Hematopoietic multipotent progenitor cell (in vitro differentiated cells): ENCODE measurements around the gene GRAMD1B. TPM values are rescaled to one million over a fixed set of nuclear protein-coding genes. Genes with fewer than 3 reads are reported as not detected.
A peak's percentile ranks its signal among the peaks of the same experiment; 100 is the strongest.
"Not testable (repeated sequence)": the region's sequence is repeated elsewhere in the genome, so short reads cannot be mapped to it uniquely, and the experiment has no call there.

ENCODE experiments used
- DNase-seq, 3 donors: peaks; one replicate each; pipeline ENCODE4 v3.0.0-alpha.2; 2011 to 2015; ENCODE audit warnings: low read depth in 2 of 3, low spot score in 2 of 3
- total RNA-seq: library from RNA; depleted of rRNA; stranded (reverse); fragments of >200 nt; gene quantifications from one replicate; pipeline ENCODE4 v1.2.3, GENCODE V29; 2012

The GRAMD1B gene
- total RNA-seq, 1 donor = 18.9 TPM

DNA sequence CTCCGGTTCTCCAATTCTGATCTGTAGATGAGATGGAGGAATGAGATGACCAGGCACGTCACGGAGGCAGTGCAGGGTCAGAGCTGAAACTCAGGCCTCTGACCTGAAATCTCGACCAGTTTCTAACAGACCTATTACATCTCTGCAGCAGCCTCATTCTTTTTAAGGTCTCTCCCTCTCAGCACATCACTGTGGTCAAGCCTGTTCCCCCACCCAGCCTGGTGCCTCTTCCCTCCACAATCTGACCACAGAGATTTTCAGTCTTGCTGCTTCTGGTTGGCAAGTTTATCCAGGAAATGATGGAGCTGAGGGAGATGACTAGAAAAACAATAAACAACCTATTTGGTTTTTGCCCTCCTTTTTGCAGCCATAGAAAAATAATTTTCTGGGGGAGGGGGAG is 9.5 kb downstream of the GRAMD1B start:
- DNase-seq = no peak

DNA sequence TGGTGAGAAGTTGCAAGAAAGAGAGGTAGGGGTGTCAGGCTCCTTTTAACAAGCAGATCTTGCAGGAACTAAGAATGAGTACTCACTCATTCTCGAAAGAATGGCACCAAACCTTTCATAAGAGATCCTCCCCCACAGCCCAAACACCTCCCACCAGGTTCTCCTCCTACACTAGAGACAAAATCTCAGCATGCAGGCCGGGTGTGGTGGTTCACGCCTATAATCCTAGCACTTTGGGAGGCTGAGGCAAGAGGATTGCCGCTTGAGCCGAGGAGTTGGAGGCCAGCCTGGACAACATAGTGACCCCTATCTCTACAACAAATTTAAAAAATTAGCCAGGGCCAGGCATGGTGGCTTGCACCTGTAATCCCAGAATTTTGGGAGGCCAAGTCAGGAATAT is 11.1 kb downstream of the GRAMD1B start:
- no peak for DNase-seq

DNA sequence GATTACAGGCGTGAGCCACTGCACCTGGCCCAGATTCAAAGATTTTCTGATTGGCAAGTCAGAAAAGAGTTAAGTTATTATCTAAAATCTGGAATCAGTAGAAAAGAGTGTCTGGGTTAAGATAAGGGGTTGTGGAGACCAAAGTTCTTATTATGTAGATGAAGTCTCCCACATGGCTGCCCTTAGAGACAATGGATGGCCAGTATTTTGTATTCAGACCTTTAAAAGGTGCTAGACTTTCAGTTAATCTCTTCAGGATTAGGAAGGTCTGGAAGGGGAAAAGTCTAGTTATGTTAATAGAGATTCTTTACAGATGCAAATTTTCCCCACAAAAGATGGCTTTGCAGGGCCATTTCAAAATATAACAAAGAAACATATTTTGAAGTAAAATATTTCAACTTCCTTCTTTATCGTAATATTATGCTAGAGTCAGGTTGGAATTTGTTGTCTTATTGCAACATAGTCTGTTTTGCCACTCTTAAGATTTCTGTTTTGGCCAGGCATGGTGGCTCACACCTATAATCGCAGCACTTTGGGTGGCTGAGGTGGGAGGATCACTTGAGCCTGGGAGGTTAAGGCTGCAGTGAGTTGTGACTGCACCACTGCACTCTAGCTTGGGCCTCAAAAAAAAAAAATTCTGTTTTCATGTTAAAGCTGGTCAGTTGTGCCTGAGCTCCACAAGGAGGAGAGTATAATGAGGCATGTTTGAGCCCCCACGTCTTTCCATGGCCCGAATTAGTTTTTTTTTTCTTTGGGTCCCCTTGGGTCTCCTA is 14.0 kb downstream of the GRAMD1B start:
- no peak for DNase-seq

DNA sequence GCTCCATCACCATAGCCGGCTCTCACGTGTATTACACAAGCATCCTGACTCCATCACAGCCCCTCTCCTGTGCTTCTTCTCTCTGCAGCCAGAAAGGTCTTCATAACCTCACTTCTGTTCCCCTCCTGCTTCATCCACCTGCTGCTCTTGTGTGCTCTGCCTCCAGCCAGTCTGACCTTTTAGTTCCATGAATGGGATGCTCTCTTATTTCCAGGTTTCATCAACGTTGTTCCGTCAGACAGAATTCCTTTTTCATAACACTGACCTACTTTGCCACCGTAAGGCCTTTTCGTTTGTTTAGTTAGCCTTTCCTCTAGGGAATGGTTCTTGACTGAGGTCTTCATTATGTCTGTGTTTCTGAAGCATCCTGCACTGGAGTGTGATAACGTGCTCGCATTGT is 18.8 kb downstream of the GRAMD1B start:
- DNase-seq = no peak

DNA sequence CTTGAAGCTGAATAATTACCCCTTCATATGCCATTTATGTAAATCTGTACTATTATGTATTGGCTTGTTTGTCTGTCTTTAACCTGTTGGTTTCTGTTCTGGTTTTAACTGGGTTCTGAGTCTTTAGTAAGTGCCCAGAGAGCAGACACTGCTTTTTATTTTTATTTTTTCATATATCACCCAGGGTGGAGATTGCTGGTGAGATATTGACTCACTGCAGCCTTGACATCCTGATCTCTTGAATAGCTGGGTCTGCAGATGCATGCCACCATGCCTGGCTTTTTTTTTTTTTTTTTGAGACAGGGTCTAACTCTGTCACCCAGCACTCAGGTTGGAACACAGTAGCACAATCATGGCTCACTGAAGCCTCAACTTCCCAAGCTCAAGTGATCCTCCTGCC is 19.4 kb downstream of the GRAMD1B start:
- no peak for DNase-seq

DNA sequence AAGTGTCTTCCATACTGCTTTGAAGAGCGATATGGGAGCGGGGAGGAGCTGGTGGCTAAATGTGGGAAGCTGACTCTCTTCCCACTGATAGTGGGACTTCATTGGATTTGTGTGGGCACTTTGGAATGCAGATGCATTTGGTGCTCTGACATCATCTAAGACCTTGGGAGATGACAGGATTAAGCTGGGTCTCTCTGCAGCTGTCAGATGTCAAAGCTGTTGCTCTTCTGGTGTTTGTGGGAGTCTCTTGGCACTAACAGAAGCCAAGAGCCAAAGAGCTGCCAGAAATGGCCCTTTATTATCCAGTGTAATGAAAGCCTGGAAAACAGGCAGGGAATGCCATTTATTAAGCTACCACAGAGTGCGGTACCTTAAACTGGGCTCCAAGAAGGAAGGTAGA is 20.6 kb downstream of the GRAMD1B start:
- DNase-seq = no peak

DNA sequence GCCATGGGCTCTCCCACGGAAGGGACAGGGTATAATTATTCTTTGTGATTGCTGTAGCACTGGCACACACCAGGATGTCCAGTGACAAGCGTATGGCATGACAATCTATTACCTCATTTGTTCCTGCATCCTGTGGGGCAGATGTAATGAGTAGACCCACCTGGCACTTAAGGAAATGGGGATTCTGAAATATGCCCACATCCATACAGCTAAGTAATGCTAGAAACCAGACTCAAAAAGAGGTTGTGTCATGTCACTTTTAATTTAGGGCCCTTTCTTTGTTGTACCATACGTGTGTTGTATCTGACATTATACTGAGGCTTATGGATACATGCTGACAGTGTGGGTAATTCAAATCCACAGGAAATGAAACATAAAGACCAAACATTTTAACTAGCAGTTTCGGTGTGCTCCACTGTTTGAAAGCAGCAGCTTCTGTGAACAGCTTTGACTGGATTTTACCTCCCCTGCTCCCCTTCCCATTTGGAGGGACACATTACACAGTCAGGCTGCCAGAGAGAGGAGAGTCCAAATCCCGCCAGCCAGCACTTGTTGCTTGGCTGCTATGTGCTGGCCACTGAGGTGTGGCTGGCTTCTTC is 21.2 kb downstream of the GRAMD1B start:
- no peak for DNase-seq

DNA sequence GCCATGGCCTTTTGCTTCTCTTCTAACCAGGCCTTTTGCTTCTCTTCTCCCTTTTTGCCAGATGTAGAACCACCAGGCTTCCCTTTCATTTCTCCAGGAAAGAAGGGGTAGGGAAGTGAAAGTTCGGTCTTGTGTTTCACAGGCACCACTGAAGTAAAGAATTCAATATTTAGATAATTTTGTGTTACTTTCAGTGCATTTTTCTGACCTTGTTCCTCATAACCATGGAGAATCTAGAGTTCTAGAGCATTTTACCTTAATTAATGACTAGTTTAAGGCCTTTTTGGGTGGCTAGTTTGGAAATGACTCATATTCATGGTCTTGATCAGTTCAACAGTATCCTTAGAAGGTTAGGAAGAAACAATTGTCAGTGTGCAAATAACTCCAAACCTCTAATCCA is 22.7 kb downstream of the GRAMD1B start:
- DNase-seq = no peak

DNA sequence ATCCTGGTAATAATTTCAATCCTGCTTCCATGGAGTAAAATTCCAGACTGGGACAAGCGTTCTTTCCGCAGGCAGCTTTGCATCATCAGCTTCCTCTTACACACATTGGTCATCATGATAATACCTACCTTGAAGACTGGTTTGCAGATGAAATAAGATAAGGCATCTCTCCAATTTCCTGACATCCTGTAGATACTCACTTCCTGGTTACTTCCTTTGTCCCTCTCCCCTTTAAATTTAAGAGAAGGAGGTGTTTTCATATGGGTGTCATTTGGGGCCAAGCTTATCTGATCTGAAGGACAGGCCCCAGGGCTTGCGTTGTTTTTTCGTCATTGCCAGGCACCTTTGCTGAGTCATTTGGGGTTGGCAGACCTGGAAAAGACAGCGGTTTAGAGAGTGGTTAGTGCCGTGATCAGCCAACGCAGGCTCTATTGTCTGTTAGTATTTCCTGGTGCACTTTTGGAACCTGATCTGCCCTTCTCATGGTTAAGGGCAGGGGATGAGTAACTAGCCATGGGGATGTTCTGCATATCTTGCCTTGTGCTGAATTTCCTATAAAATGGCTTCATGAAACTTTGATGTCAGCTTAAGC is 24.1 kb downstream of the GRAMD1B start:
- DNase-seq = peak in 2 of 3 donors; percentile 67 to 72

DNA sequence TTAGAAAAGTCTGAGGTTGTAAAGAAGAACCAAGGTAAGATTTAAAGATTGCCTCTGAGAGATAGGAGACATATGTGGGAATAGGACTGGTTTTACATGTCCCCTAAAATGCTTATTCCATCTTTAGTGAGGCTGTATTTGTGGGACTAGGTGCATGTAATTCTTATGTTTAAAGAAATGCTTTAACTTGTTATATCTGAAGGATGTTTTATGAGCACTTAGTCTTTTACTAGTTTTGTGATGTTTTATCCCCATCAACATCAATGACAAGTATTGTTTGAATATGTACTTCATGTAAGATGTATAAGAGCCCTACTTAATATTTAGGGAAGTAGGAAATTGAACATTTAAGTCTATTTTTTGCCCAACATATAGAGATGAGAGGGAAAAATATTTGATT is 24.7 kb downstream of the GRAMD1B start:
- DNase-seq = no peak

DNA sequence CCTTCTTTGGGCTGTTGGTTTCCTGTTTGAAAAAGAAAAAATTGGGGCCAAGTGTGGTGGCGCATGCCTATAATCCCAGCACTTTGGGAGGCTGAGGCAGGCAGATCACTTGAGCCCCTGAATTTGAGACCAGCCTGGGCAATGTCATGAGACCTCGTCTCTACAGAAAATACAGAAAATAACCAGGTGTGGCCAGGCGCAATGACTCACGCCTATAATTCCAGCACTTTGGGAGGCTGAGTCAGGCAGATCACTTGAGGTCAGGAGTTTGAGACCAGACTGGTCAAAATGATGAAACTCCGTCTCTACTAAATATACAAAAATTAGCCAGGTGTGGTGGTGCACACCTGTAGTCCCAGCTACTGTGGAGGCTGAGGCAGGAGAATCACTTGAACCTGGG is 26.4 kb downstream of the GRAMD1B start:
- DNase-seq = not testable (repeated sequence)

DNA sequence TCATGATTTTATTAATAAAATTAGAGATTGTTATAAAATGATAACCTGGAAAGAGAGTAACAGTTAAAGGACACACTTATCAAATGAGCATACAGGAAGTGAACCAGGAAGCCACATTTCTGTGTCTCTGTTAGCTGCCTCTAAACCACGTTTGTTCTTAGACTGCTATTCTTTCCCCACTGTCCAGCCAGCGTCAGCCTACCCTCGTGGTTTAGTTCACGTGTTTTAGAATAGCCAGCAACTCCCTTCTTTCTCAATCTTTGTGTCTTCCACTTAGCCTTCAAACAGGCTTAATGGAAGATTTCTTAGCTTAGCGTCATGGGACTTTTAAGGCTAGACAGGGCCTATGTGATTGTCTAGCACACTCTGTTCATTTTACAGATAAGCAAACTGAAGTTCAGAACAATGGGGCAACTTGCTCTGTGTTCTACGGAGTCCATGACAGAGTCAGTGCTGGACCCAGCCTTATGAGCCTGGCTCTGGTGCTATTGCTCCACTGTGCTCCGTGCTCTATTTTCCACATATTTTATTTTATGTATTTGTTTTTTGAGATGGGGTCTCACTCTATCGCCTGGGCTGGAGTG is 27.2 kb downstream of the GRAMD1B start:
- peak in 1 of 3 donors; percentile 26 for DNase-seq

DNA sequence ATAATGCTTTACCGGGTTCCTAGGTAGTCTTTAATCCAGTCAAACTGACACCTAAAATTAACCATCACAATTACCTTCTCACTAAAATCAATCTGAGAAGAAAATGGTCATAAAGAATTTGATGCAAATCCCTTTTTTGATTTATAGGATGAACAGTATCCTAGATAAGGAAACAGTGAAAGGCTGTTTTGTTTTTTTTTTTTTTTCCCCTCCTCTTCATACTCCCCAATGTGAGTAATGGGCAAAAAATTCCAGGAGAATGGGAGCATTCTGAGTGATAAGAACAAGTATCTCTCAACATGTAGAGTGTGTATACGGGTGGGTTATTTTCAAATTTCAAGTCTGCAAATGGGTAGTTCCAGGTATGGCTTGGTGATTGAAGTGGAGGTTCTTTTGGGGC is 28.4 kb downstream of the GRAMD1B start:
- DNase-seq = no peak

DNA sequence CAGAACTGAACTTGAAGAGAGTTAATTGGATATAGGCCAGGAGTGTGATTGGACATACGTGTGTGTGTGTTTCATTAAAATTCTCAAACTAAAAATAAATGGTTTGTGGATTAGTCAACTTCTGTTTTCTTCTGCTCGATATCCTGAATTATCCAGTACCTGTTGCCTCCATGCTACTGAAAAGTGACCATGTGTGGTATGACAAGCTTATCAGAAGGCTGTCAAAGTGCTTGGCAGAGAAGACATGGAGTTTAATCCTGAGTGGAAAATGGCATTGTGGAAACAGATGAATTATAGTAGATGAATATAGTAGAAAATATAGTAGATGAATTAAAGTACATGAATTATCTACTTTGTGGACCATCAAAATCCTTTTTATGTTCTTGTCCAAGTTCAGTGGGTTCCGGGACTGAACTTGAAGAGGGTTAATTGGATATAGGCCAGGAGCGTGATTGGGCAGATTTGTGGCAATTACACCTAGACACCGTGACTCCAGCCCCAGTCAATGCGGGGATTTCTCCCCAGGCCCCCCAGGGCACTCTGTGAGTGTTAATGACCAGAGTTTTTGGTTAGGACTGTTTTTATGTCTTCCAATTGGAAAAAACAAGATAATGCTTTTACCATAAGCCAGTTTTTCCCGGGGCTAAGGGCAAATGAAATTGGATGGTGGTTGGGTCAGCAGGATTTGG is 30.1 kb downstream of the GRAMD1B start:
- DNase-seq = no peak

DNA sequence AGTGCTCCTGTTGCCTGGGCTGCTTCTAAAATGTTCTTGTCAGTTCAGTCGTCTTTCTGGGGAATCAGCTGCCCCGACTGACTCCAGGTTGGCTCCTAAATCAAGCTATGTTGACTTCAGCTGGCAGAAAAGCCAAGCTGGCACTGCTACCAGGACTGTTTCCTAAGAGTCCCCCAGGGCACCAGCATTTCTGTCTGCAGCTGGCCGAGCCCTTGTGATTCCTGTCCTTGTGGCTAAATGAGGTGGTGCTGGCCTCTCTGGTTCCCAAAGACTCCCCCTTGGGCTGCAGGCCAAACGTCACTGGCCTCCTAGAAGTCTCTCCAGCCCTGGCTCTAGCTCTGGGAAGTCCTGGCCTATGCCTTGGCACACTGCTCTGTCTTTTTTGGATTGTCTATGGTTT is 31.1 kb downstream of the GRAMD1B start:
- no peak for DNase-seq

DNA sequence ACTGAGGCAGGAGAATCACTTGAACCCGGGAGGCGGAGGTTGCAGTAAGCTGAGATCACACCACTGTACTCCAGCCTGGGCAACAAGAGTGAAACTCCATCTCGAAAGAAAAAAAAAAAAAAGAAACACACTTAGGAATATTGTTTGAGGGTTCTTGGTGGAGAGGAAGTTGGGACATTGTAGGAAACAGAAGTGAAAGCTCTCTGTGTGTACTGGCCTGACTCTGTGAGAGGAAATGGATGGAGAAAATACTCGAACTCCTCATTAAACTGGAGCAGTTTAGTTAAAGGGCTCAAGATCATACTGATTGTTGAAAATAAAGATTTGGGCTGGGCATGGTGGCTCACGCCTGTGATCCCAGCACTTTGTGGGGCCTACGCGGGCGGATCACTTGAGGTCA is 35.6 kb downstream of the GRAMD1B start:
- not testable (repeated sequence) for DNase-seq

DNA sequence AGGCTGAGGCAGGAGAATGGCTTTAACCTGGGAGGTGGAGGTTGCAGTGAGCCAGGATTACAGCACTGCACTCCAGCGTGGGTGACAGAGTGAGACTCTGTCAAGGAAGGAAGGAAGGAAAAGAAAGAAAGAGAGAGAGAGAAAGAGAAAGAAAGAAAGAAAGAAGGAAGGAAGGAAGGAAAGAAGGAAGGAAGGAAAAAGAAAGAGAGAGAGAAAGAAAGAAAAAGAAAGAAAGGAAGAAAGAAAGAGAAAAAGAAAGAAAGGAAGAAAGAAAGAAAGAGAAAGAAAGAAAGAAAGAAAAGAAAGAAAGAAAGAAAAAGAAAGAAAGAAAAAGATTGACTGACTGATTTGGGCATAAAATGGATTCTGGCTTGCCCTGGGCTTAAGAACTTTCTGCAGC is 36.1 kb downstream of the GRAMD1B start:
- not testable (repeated sequence) for DNase-seq

DNA sequence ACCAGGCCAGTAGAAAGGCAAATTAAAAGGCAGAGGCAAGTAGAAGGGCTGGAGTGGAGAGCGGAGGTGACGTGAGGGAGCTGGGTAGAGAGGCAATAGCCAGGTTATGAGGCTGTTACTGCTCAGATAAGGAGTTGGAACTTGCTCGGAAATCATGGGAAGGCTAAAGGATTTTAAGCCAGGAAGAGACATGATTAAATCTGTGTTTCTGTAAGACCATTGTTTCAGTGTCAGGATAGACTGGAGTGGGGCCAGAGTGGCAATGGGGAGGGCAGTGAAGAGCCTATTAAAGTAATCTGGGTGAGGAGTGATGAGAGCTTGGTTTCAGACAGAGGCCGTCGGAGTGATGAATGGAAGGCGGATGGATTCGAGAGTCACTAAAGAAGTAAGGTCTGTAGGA is 39.0 kb downstream of the GRAMD1B start:
- DNase-seq = no peak

DNA sequence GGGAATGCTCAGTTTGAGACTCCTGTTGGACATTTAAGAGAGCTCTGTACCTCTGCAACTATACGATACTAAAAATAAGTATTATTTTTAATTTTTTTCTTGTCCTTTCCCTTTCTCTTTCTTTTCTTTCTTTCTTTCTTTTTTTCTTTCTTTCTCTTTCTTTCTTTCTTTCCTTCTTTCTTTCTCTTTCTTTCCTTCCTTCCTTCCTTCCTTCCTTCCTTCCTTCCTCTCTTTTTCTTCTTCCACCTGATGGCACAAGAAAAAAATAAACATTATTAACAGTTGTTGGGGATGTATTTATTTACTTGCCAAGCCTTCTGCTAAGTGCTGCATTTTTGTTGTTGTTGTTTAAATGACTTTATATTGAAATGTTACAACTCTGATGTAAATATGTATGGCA is 39.5 kb downstream of the GRAMD1B start:
- no peak for DNase-seq

DNA sequence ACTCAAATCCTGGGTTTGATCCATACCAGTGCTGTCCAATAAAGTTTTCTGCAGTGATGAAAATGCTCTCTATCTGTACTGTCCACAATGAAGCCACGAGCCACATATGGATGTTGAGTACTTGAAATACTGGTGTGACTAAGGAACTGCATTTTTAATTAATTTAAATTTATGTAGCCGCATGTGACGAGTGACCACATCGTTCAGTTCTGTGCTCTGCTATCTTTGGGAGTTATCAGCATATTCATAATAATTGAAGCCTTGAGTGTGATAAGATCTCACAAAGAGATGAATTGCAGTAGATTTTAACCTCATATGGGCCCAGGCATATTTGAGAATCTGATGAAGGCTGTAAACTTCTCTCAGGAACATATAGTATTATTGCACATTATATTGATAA is 40.8 kb downstream of the GRAMD1B start:
- no peak for DNase-seq

DNA sequence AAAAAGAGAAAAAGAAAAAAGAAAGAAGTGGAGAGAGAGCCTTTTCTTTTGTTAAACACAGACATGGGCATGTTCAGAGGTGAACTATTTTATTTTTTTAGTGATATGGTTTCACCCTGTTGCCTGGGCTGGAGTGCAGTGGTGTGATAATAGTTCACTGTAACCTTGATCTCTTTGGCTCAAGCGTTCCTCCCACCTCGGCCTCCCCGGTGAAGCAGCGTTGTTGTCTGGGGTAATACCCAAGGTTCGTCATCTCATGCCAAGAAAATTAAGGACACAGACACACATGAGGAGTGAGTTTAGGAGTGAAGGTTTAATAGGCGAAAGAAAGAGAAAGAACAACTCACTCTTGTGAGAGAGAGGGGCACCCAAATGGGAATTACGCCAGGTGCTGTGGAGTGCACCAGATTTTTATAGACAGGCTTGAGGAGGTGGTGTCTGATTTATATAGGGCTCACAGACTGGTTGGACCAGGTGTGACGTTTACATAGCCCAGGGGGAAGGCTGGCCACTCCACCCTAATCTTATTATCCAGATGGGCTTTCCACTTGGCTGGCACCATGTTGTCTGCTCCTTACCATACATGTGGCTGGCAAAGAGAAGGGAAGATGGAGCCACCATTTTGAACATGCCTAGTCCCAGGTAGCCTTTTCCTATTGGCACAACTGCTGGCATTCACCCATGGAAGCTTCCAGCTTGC is 42.3 kb downstream of the GRAMD1B start:
- no peak for DNase-seq
